G401 (cell line): ENCODE results near the gene SCAI. TPM values are rescaled to one million over a fixed set of nuclear protein-coding genes. Genes with fewer than 3 reads are reported as not detected.

Experiments
- DNase-seq: peaks from one replicate; pipeline ENCODE4 v3.0.0-alpha.2; 2015; ENCODE audit warnings: low spot score
- in situ Hi-C: cut with HindIII; loops from 2 replicates; pipeline ENCODE4 v1.10.0; 2016; ENCODE audit warnings: low sequenced_read_pairs, mixed read lengths
- total RNA-seq: library from RNA; depleted of rRNA; stranded (reverse); fragments of >200 nt; shearing (Covaris generic); gene quantifications from 2 replicates; pipeline ENCODE4 v1.2.3, GENCODE V29; 2014

SCAI gene
- total RNA-seq, 1 experiment from 2014 or later: 3.5 TPM

DNA sequence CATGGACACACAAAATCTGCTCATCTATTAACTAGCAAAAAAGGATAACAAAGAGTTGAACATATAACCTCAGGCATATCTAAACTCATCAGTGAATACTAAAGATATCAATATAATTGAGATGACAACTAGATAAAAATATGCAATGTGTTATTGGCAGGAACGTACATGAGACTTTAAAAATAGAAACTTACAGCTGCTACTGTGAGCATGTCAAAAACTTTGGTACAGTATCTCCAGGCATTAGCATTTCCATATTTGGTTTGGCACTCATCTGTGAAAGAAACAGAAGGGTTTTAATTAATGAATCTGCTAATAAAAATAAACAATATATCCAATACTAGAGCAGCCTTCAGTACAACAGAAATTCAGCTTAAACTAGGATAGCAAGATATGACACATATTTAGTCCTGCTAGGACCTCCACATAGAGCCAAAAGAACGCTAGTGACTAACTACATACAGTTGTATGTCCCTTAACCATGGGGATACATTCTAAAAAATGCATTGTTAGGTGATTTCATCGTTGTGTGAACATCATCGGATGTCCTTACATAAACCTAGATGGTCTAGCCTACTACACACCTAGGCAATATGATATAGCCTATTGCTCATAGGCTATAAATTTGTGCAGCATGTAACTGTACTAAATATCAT is 10.5 kb upstream of the SCAI start:
- in situ Hi-C loops: no loop called here
- DNase-seq: no peak

DNA sequence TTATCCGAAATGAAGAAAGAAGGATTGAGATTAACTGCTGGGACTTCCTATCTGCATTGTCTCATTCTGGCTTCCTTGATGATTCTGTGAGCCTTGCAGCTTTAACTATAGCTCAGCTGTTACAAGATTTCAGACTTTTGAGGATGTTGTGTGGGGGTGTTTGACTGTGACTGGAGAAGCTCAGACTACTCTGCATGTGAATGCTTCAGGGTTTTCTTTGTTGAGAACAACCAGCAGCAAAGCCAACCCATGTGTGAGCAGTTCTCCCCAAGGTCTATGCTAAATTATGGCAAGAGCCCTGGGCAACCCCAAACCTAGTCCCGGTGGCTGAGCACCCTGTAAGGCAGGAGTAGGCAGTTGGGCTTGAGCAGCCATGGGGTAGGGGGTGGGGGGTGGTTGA is 8.4 kb upstream of the SCAI start:
- DNase-seq: no peak
- in situ Hi-C loops: no loop called here

DNA sequence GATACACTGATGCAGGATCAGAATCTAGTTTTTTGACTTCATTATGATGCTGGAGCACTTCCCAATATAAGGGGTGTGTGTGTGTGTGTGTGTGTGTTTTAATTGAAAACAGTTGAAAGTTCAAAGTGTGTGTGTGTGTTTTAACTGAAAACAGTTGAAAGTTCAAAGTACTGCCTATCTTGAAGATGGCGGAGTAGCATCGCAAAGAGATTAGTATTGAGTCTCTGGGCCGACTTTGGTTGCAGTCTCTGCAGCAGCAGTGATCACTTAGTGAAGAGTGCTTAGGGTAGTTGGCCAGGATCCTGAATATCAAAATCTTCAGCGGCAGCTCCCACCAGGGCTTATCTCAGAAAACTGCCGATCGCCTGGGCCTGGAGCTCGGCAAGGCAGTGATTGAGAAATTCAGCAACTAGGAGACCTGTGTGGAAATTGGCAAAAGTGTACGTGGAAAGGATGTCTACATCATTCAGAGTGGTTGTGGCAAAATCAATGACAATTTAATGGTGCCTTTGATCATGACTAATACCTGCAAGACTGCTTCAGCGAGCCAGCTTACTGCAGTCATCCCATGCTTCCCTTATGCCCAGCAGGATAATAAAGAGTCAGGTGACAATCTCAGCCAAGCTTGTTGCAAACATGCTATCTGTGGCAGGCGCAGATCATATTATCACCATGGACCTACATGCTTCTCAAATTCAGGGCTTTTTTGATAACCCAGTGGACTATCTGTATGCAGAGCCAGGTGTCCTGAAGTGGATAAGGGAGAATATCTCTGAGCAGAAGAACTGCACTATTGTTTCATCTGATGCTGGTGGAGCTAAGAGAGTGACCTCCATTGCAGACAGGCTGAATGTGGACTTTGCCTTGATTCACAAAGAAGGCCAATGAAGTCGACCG is 7.3 kb upstream of the SCAI start:
- DNase-seq: no peak
- in situ Hi-C loops: no loop called here

DNA sequence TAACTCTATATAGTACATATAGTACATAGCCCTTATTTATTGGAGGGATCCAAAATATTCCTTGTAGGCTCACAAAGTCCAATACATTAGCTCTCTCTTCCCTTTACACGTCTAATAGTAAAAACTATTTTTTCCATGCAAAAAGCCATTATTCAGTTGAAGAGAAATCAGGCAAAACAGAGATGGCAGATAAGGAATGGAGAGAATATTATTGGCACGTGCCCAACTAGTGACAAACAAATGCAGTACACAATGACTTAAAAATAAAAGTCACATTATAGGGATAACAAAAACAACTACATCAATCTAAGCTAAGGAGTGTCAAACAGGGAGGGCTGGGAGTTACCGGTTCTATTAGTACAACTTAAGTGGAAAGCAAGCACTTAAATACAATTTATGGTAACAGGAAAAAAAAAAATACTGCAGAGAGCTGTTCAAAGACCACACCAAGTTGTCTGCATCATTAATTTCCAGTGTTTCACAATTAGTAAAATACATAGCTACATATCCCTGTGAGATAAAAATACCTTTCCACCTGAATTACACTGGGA is 4.1 kb upstream of the SCAI start:
- no peak for DNase-seq
- in situ Hi-C loops: no loop called here

DNA sequence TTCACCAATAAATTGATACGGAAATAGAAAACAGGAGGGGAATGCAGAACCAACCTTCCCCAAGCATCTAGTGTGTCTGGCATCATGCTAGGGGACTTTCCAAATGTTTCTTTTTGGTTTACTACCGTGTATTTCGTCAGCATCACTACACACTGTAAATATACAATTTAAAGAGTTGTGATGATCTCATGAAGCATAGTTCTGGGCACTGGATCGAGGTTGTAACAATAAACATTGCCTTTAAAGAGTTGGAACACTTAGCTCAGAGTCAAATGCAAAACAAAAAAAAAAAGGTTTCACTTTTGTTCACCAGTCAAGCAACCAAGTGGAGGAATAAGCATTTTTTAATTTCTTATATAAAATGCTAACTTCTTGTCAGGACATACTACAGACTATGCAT is 2.9 kb upstream of the SCAI start:
- in situ Hi-C loops: no loop called here
- DNase-seq: no peak

DNA sequence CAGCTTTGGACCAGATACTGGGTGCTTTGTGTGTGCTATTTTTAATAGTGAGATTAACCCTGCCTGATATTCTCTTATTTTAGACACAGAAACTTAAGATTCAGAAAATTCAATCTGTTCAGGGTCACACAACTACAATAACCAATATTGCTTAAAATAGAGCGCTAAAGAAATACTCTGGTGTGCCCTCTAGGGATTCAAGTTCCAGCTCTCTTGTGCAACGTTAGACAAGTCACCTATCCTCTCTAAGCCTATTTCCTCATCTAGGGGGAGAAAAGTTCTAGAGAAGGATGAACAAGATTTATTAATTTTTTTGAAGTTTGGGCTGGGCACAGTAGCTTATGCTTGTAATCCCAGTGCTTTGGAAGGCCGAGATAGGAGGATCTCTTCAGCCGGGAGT is 2.1 kb upstream of the SCAI start:
- in situ Hi-C loops: no loop called here
- no peak for DNase-seq

DNA sequence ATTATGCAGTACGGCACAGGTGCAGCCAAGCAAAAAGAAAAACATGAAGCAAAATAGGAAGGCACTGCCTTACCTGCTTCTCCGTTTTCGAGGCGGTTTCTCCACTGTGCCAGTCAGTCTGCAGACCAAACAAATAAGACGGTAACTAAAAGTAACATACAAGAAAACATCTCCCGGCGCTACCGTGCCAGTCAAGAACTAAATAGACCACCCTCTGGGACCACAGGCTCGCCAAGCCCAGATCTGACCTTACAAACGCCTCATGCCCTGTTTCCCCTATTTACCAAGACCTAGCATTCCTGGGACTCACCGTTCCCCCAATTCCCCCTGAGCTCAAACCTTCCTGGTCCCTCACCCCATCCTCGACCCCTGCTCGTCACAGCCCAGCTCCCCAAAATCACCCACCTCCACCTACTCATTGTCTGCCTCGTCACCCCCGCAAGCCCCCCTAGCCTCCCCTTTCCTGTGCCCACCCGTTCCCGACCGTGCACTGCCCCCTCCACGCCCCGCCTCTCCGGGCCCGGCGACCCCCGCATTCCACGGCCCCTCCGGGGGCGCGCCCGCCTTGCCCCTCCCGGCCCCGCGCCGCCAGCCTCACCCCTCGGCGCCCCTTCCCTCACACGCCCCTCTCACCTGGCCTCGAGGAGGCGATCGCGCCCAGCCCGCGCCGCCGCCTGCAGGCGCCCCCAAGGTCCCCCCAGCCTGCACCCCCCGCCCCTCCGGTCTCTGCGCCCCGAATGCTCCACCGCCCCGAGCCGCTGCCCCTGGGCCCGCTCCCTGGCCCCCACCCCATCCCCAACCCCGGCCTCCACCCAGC is 560 bp downstream of the SCAI start:
- peak; percentile 47 for DNase-seq

DNA sequence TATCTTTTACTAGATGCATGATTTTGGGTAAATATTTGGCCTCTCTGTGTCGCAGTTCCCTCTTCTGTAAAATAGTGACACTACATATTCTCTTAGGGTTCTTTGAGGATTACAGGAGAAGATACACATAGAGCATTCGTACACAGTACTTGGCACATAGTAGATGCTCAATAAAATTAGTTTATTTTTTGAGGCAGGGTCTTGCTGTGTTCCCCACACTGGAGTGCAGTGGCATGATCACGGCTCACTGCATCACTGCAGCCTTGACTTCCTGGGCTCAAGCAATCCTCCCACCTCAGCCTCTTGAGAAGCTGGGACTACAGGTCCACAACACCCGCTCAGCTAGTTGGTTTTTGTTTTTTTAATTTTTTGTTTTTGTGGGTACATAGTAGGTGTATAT is 1.6 kb downstream of the SCAI start:
- DNase-seq: no peak
- in situ Hi-C loops: no loop called here

More for the DNA sequence above, 560 bp downstream of the SCAI start:
- in situ Hi-C loops: no loop called here

DNA sequence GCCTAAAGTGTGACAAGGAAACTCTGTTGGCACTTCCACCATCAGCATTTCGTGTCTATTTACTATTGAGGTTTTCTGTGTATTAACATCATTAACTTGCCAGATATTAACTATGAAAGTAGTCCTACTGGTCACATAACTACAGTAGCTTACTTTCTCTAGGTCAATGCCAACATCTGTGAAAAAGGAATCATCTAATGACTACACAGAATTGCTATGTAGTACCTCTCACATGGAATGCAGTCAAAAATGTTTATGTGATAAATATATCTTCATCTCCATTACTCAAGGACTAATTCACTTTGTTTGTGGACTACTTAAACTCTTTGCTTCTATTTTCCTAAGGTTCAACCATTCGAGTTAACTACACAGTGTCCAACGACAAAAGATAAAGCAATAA is 2.1 kb downstream of the SCAI start:
- in situ Hi-C loops: no loop called here
- DNase-seq: no peak

DNA sequence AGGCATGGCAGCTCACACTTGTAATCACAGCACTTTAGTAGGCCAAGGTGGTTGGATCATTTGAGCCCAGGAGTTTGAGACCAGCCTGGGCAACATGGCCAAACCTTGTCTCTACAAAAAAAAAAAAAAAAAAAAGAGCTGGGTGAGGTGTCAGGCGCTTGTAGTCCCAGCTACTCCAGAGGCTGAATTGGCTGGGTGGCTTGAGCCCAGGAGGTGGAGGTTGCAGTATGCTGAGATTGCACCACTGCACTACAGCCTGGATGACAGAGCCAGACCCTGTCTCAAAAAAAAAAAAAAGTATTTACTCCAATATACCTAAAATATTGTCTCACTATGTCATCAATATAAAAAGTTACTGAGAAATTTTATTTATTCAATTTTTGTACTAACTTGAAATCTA is 2.8 kb downstream of the SCAI start:
- in situ Hi-C loops: no loop called here
- no peak for DNase-seq

DNA sequence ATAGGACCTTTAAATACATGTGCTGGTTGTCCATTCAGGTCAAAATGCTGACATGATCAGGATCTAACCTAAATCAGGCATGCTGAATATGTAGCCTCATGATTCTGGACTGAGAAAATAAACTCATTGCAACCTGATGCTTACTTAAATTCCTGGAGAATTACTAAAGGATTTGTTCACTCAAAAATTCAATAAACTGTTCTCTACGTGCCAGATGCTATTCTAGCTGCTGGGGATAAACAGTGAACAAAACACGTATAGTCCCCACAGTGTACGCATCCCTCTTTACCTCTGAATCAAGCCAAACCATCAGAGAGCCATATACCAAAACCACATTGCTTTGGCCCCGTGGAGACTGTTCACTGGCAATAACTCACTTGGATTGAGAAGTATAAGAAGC is 6.1 kb downstream of the SCAI start:
- in situ Hi-C loops: no loop called here
- DNase-seq: no peak

DNA sequence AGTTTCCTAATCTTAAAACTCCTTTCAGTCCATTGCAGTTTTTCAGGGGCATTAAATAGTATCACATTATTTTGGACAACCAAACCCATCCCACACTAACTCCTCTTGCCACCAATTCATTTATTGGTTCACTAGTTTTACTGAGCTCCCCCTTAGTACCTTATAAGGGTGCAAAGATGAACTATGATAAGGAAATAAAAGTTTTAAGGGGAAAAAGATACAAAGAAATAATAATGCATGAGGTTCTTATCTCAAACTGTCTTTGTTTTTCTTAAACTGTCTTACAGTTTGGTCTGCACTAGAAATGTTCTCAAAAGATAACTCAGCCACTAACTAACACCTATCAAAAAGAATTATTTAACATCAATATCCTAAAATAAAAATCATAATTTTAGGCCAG is 8.4 kb downstream of the SCAI start:
- in situ Hi-C loops: no loop called here
- DNase-seq: no peak

DNA sequence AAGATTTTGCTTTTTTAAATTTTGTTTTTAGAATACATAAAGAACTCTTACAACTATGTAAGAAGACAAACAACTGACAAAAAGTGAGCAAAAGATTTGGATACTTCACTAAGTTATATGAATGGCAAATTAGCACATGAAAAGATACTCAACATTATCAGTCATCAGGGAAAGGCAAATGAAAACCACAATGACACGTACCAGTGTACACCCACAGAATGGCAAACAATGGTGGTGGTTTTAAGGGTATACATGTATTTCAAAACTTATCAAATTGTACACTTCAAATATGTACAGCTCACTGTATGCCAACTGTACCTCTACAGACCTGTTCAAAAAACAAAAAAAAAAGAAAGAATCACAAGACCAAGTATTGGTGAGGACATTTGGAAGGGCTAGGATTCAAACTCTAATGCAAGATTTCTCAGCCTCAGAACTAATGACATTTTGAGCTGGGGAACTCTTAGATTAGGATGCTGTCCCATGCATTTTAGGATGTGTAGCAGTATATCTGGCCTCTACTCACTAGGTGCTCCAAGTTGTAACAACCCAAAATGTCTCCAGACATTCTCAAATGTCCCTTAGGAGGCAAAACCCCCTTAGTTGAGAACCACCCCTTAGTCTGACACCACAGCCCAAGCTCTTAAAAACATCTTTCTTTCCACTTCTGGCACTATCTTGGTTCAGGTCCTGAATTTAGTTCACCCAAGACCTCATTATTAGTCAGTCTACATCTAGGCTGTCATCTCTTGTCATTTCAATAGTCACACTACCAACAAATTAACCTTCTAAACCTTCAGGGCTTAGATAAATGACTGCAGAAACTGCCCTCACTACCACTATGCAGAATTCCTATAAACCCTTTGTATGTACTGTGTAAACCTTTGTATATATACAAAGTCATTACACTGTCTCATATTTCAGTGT is 9.7 kb downstream of the SCAI start:
- in situ Hi-C loops: no loop called here
- no peak for DNase-seq

DNA sequence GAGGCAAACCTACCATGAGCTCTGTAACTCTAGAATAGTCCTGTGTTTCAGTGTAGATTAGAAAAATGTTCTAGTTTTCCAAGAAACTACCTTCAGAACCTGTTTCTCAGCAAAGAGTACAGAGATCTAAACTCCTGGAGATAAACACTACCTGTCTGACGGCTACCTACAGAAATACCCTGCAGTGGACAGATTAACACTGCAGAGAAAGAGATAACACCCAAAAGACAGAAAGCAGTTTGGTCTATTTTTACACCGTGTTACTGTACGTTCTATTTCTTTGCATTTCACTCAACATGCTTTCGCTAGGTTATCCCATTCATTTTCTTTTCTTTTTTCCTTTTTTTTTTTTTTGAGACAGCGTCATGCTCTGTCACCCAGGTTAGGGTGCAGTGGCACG is 11.6 kb downstream of the SCAI start:
- DNase-seq: no peak
- in situ Hi-C loops: no loop called here

DNA sequence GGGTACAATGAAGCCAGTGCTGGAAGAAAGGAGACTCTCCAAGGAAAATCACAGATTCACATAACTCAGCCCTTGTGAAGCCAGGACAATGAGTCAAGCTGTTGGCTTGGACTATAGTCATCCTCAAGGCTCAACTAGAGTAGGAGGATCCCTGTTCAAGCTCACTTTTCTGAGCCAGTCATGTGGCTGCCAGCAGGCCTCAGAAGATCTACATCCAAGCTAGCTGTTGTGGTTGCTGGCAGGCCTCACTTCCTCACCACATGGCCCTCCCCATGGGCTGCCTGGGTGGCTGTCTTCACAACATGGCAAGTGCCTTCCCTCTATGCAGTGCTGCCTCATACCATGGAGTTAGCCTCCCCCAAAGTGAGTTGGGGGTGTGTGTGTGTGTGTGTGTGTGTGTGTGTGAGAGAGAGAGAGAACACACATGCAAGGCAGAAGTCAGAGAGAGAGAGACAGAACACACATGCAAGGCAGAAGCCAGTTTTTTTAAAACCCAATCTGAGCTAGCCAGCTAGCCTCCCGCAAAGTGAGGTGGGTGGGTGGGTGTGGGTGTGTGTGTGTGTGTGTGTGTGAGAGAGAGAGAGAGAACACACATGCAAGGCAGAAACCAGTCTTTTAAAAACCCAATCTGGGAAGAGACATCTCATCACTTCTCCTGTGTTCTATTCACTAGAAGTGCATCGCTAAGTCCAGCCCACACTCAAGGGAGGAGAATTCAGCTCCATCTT is 17.1 kb downstream of the SCAI start:
- in situ Hi-C loops: no loop called here
- peak; percentile 80 for DNase-seq

DNA sequence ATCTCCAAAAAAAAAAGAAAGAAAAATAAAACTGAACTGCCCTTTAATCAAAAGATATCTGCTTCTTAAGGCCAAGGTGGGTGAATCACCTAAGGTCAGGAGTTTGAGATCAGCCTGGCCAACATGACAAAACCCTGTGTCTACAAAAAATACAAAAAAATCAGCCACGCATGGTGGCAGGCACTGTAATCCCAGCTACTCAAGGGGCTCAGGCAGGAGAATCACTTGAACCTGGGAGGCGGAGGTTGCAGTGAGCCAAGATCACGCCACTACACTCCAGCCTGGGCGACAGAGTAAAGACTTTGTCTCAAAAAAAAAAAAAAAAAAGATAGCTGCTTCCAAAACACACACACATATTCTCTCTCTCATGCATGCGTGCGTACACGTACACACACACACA is 17.8 kb downstream of the SCAI start:
- DNase-seq: no peak
- in situ Hi-C loops: no loop called here

DNA sequence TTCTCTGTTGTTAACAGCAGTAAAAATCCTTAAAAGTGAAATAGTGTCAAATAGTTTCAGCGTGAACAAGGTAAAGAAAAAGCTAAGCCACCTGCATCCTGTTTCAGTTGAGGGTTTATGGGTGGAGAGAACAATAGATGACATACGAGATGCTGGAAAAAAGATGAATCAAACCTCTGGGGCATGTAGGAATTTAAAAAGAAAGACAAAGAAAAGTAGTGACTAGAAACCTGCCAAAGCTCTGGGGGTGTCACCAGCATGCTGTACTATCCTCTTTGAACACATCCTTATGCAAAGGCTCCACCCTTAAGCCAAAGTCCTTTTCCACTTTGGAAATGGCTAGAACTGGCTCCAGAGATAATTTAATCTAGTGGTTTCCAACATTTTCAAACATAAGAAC is 22.2 kb downstream of the SCAI start:
- DNase-seq: no peak
- in situ Hi-C loops: no loop called here

DNA sequence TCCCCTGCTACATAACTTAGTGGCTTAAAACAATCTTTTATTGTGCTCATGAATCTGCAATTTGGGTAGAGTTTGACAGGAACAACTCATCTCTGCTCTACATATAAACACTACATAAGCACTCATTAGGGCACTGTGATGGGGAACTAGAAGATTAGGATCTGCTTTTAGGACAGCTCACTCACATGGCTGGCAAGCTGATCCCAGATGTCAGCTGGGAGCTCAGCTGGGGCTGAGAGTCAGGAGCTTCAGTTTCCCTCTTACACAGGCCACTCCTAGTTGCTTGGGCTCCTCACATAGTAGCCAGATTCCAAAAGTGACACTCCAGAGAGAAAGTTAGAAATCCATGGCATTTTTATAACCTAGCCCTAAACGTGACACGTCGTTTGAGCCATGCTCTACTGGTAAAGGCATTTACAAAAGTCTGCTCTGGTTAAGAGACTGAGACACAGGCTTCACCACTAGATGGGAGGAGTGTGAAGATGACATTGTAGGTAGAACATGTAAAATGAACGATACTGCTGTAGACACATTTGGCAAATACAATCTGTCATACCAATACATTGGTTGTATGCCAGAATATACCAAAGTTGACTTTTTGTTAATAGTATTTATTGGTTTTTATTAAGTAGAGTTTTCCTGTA is 23.6 kb downstream of the SCAI start:
- in situ Hi-C loops: no loop called here
- no peak for DNase-seq
